ENCODE results near the gene ZNF488. TPM values are rescaled to one million over a fixed set of nuclear protein-coding genes. Genes with fewer than 3 reads are reported as not detected.

The ZNF488 gene
- total RNA-seq, 1 donor from 2014 or later: 0.29 TPM

- Histone ChIP-seq H3K27me3 (ENCODE audit: control insufficient read depth, insufficient read depth, low read length) (peaks cover 6% of the 10 kb centered on the region), H3K36me3 (ENCODE audit: control insufficient read depth, insufficient read depth, low read length) (no peaks in the 10 kb centered on the region), H3K4me3 (ENCODE audit: low read depth, low read length) (no peak overlapping the region)
- TF ChIP-seq CTCF (IDR thresholded peaks at IDR 0.05; ENCODE audit: insufficient read depth, low read length, poor library complexity, severe bottlenecking): no peak
- DNase-seq (ENCODE audit: low read depth): no peak
Measured at GRCh38 chr10:47372726-47373125, 11.4 kb downstream of the ZNF488 start.

- Histone ChIP-seq H3K4me3 (ENCODE audit: low read depth, low read length) (no peak overlapping the region), H3K36me3 (ENCODE audit: control insufficient read depth, insufficient read depth, low read length) (no peaks in the 10 kb centered on the region), H3K27me3 (ENCODE audit: control insufficient read depth, insufficient read depth, low read length) (peaks cover 3% of the 10 kb centered on the region)
- no peak for DNase-seq (ENCODE audit: low read depth)
- TF ChIP-seq CTCF (IDR thresholded peaks at IDR 0.05; ENCODE audit: insufficient read depth, low read length, poor library complexity, severe bottlenecking): no peak
Measured at GRCh38 chr10:47371629-47372485, 12.2 kb downstream of the ZNF488 start.

- Histone ChIP-seq H3K27me3 (ENCODE audit: control insufficient read depth, insufficient read depth, low read length) (peaks cover 2% of the 10 kb centered on the region), H3K4me3 (ENCODE audit: low read depth, low read length) (no peak overlapping the region), H3K36me3 (ENCODE audit: control insufficient read depth, insufficient read depth, low read length) (no peaks in the 10 kb centered on the region)
- TF ChIP-seq CTCF (IDR thresholded peaks at IDR 0.05; ENCODE audit: insufficient read depth, low read length, poor library complexity, severe bottlenecking): no peak
- DNase-seq (ENCODE audit: low read depth): no peak
Measured at GRCh38 chr10:47370878-47371277, 13.2 kb downstream of the ZNF488 start.

GRCh38 chr10:47370015-47370767 is 13.9 kb downstream of the ZNF488 start:
- no peak for DNase-seq (ENCODE audit: low read depth)
- no peak overlapping the region for H3K4me3 ChIP-seq (ENCODE audit: low read depth, low read length)
- no peak for TF ChIP-seq CTCF (IDR thresholded peaks at IDR 0.05; ENCODE audit: insufficient read depth, low read length, poor library complexity, severe bottlenecking)
- H3K27me3 ChIP-seq (ENCODE audit: control insufficient read depth, insufficient read depth, low read length): peaks cover 2% of the 10 kb centered on the region
- no peaks in the 10 kb centered on the region for H3K36me3 ChIP-seq (ENCODE audit: control insufficient read depth, insufficient read depth, low read length)

GRCh38 chr10:47369251-47369894 is 14.7 kb downstream of the ZNF488 start:
- no peak overlapping the region for H3K4me3 ChIP-seq (ENCODE audit: low read depth, low read length)
- no peak for DNase-seq (ENCODE audit: low read depth)
- no peaks in the 10 kb centered on the region for H3K36me3 ChIP-seq (ENCODE audit: control insufficient read depth, insufficient read depth, low read length)
- peaks cover 2% of the 10 kb centered on the region for H3K27me3 ChIP-seq (ENCODE audit: control insufficient read depth, insufficient read depth, low read length)
- TF ChIP-seq CTCF (IDR thresholded peaks at IDR 0.05; ENCODE audit: insufficient read depth, low read length, poor library complexity, severe bottlenecking): no peak

Data from kidney epithelial cell (primary cell).